ENCODE measurements around the gene LRP5.
"Not testable (repeated sequence)": the region's sequence is repeated elsewhere in the genome, so short reads cannot be mapped to it uniquely, and the experiment has no call there.

LRP5 gene

GRCh38 chr11:68424981-68425865 lies 112.8 kb downstream of the LRP5 start:
- no peak for DNase-seq

- DNase-seq = no peak
These were observed 113.5 kb downstream of the LRP5 start for GRCh38 chr11:68425866-68426380.

- no peak for DNase-seq
These were observed 117.3 kb downstream of the LRP5 start for GRCh38 chr11:68429661-68430060.

- DNase-seq = no peak
These were observed 118.0 kb downstream of the LRP5 start for GRCh38 chr11:68430384-68430783.

DNA sequence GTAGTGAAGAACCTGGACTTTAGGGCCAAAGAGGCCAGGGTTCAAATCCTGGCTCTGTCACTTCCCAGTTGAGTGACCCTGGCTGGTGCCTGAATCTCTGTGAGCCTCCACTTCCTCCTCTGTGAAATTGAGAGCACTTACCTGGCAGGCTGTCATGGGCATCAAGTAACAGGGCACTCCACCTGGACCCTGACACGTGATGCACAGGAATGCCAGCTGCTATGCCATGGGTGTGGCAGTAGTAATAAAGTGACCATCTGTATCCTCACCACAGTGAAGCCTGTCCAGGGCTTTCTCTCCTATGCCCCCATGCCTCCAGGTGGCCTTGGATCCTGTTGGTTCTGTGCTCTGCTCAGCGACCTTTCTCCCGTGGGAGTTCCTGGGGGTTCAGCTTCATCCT lies 118.4 kb downstream of the LRP5 start:
- no peak for DNase-seq

- DNase-seq = no peak
These were observed 119.7 kb downstream of the LRP5 start for GRCh38 chr11:68431984-68432645.

DNA sequence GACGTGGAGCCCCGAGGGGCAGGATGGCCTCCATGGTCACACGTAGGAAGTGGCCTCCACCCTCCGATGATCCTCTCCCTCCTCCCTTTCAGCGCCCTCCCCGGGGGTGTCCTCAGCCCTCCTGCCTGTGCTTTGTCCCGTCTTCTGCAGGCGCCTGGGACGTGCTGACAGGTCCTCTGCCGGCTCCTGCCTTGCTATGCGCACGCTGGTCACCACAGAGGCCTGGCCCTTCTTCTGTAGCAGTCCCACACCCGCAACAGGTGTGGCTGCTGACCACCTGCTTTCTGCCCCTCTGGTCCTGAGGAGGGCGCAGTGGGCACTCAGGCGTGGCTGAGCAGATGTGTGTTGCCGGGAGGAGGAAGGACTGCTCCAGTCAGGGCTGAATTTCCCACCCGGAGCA lies 120.5 kb downstream of the LRP5 start:
- no peak for DNase-seq

- no peak for DNase-seq
These were observed 121.2 kb downstream of the LRP5 start for GRCh38 chr11:68433541-68433940.

- DNase-seq = not testable (repeated sequence)
These were observed 121.8 kb downstream of the LRP5 start for GRCh38 chr11:68434159-68434558.

- DNase-seq = no peak
These were observed 123.9 kb downstream of the LRP5 start for GRCh38 chr11:68436162-68436888.

- DNase-seq = no peak
These were observed 124.9 kb downstream of the LRP5 start for GRCh38 chr11:68436985-68437926.

GRCh38 chr11:68437927-68438657 lies 125.7 kb downstream of the LRP5 start:
- no peak for DNase-seq

GRCh38 chr11:68438658-68439259 lies 126.4 kb downstream of the LRP5 start:
- DNase-seq = no peak

DNA sequence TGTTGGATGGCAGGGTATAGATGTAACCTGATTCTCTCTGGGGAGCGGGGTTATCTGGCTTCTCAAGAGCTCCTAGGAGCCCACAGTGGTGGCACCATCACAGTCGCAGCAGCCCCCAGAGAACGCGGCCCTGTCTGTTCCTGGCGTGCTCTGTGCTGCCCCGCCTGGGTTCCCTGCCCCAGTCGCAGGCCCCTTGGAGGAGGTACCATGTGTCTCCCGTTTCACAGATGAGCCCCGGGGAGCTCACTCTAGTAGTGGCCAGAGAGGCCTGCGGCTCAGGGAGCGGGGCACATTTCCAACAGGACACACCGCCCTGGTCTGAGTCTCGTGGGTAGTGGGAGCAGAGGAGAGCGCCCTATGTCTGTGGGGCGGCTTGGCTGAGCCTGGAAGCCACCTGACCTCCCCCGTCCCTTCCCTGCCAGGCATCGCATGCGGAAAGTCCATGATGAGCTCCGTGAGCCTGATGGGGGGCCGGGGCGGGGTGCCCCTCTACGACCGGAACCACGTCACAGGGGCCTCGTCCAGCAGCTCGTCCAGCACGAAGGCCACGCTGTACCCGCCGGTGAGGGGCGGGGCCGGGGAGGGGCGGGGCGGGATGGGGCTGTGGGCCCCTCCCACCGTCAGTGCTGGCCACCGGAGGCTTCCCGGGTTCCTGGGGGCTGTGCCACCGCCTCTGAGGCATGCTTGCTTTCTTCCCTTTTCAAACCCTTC lies 127.1 kb downstream of the LRP5 start:
- DNase-seq = no peak

DNA sequence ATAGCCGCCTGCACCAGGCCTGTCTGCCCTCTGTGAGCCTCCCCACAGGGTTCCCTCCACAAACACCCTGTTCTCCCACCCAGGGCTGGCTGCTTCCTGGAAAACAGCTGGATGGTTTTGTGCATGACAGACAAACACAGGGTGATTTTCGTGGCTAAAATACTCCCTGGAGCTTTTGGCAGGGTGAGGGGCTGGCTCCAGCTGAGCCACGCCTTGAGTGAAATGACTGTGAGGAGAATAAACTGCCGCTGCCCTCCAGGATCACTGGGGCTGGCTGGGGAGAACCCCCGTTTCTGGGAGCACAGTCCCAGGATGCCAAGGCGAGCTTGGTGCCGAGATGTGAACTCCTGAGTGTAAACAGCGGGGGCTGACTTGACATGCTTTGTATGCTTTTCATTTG lies 127.8 kb downstream of the LRP5 start:
- no peak for DNase-seq

DNA sequence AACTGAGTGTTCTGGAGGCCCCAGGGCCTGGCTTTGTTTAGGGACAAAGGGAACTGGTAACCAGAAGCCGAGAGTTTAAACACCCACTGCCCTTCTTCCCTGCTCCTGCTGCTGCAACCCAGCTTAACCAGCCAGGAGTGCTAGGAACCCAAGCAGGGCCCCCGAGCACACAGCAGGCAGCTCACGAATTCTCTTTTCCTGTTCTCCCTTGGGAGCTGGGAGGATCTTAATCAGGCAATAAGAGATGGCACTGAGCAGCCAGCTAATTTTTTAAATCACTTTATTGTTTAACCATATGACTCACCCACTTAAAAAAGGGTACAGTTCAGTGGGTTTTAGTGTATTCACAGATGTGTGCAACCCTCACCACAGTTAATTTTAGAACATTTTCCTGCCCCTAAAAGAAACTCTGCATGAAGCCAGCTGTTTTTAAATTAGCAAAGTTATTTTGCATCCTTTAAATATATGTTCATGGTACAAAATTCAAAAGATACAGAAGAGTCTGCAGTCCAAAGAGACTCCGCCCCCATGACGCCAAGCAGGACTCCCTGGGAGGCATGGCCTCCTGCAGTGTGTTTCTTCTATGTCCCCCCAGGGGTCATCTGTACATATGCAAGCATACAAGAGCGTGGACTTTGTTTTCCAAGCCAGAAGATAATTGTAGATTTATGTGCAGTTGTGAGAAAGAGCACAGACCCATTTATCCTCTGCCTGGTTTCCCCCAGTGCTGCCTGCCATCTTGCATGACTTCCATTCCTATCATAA lies 129.3 kb downstream of the LRP5 start:
- no peak for DNase-seq

DNA sequence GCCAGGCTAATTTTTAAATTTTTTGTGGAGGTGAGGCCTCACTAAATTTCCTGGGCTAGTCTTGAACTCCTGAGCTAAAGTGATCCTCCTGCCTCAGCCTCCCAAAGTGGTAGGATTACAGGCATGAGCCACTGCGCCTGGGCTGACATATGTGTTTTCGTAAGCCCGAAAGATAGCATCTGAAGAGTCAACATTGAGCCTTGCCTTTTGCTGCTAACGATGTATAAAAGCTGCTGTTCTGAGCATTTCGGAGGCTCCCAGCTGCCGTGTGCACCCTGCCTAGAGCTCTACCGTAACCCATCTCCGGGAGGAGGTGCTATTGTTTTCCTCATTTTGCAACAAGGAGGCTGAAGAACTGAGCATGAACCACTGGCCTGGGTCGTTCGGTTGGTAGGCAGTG lies 130.0 kb downstream of the LRP5 start:
- DNase-seq = no peak

DNA sequence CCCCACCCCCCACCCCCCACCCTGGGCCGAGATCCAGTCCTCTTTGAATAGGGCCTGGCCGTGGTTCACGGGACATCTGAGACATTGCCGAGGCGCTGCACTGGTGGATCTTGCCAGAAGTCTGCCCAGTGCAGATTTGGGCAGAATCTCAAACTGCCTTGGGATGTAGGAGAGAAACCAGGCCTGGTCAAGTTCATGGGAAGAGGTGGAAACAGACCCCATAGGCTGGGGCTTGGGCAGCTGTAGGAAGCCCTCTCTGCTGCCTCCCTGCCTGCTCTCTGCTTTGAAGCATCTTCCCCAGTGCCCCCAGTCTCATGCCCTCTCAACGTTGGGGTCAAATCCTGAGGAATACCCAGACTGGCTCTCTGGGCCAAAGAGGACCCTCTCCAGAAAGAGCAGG lies 132.2 kb downstream of the LRP5 start:
- DNase-seq = no peak

DNA sequence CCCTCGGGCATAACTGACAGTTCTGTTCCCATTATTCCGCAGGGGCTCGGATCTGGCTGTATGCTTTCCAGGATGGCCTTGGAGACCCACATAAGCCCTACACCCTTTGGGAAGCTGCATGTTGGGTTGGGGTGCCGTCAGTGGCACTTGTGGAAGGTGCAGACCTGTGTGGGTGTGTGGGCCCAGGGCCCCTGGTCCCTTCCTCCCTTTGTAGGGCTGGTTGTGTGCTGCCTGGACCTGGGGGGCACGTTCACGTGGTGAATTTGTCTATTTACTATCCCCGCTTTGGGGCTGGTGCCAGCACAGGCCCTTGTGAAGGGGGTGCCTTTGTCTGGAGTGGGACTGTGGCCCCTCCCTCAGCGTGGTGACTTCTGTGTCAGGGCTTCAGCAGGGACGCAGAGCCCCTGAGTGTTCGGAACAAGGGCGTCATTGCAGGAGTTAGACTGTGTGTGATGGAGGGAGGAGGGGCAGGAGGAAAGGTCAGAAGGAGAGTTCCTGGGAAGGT lies 133.2 kb downstream of the LRP5 start:
- DNase-seq = no peak
